Activated naive CD8-positive, alpha-beta T cell (primary cell): ENCODE data around the gene C14orf93.

Experiments
- H3K27ac Mint-ChIP-seq: one replicate; pipeline ENCODE4 v1.8.0; 2021; ENCODE audit warnings: mixed read lengths
- H3K27me3 Mint-ChIP-seq: one replicate; pipeline ENCODE4 v1.8.0; 2021; ENCODE audit warnings: mixed read lengths
- H3K36me3 Mint-ChIP-seq: one replicate; pipeline ENCODE4 v1.8.0; 2021; ENCODE audit warnings: mixed read lengths
- H3K4me1 Mint-ChIP-seq: one replicate; pipeline ENCODE4 v1.8.0; 2021; ENCODE audit warnings: low read depth, mixed read lengths
- H3K4me3 Mint-ChIP-seq: one replicate; pipeline ENCODE4 v1.8.0; 2021; ENCODE audit warnings: mild to moderate bottlenecking, mixed read lengths
- H3K9me3 Mint-ChIP-seq: one replicate; pipeline ENCODE4 v1.8.0; 2021; ENCODE audit warnings: low read depth, mixed read lengths

C14orf93 gene, protein sequence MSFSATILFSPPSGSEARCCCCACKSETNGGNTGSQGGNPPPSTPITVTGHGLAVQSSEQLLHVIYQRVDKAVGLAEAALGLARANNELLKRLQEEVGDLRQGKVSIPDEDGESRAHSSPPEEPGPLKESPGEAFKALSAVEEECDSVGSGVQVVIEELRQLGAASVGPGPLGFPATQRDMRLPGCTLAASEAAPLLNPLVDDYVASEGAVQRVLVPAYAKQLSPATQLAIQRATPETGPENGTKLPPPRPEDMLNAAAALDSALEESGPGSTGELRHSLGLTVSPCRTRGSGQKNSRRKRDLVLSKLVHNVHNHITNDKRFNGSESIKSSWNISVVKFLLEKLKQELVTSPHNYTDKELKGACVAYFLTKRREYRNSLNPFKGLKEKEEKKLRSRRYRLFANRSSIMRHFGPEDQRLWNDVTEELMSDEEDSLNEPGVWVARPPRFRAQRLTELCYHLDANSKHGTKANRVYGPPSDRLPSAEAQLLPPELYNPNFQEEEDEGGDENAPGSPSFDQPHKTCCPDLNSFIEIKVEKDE

DNA sequence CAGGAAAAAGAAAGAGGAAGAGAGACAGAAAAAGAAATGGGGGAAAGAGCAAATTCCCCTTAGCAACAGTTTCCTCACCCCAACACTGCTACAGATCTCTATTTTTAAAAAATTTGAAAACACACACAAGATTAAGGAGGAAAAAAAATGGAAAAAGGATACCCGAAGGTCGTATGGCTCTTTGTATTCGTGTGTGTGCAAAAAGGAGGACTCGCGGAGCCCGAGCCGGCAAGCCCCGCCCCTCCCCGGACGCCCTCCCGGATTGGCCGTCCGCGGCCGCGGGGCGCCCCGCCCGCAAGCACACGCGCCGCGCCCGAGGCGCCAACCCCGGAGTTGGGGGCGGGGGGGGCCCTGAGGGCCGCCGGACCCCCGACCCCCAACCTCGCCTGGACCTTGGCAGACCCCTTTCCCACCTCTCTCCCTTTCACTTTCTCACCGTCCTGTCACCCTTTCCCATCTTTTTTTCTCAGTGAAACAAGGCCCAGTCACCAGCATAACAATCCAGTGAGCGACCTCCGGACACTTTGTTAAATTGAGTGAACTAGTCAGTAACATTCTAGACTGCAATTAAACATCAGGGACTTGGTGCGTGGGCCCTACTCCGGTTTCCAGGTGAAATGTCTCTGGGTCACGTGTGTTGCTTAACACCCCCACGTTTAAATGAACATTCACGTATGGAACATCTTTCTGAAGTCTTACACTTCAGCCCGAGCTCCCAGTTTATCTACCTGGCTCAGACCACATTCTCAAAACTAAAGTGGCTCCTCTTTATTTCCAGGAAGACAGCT, at the start of gene C14orf93:
Gene C14orf93, minus strand, starts transcription at position 205 of the 788 bp plus-strand sequence. CDS start 11,120 bp downstream, outside the sequence.
- H3K36me3 Mint-ChIP-seq, result no peaks in the 10 kb centered on the region
- H3K27me3 Mint-ChIP-seq, result no peaks in the 10 kb centered on the region
- peaks cover 47% of the 10 kb centered on the region for H3K4me1 Mint-ChIP-seq

DNA sequence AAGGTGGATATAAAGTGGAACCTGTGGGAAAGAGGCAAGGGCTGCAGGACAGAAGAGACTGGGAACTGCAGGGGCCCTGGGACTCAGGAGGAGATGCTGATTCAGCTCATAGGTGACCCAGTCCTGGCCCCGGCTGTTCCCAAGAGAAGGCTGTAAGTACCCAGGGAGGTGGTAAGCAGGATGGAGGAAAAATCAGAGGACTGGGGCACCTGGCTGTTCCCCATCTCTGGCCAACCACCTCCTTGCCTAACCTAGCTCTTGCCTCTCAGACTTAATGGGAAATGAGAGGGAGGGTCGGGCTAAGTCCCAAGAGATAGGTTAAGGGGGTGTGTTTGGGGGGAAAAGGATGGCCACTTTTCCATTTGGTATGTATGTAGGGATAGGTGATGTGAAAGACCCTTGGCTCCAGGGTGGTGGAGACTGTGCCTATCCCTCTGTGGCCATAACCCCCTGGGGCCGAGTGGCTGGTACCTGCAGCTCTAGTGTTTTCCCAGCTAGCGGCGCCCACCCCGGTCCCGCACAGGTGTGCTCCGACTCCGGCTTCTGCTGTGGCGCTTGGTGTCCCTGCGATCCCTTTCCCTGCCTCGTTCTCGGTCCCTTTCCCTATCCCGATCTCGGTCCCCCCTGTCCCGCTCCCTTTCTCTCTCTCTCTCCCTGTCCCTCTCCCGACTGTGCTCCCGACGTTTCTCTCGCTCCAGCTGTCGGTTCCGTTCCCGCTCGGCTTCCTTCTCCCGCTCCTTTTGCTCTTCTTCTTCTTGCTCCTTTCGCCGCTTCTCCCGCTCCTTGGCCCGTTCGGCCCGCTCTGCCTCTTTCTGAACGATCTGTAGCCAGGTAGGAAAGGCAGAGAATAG, 48.9 kb upstream of the C14orf93 start:
- no peak overlapping the region for H3K27ac Mint-ChIP-seq
- peaks cover 17% of the 10 kb centered on the region for H3K4me1 Mint-ChIP-seq
- peak overlapping the region; percentile 40 for H3K4me3 Mint-ChIP-seq
- H3K27me3 Mint-ChIP-seq, result no peaks in the 10 kb centered on the region
- H3K36me3 Mint-ChIP-seq, result no peaks in the 10 kb centered on the region
- H3K9me3 Mint-ChIP-seq, result no peaks in the 10 kb centered on the region

More for the DNA sequence above, at the start of gene C14orf93:
- no peaks in the 10 kb centered on the region for H3K9me3 Mint-ChIP-seq
- H3K4me3 Mint-ChIP-seq, result peak within 1 kb of the TSS; percentile 93
- H3K27ac Mint-ChIP-seq, result peak within 1 kb of the TSS; percentile 95

DNA sequence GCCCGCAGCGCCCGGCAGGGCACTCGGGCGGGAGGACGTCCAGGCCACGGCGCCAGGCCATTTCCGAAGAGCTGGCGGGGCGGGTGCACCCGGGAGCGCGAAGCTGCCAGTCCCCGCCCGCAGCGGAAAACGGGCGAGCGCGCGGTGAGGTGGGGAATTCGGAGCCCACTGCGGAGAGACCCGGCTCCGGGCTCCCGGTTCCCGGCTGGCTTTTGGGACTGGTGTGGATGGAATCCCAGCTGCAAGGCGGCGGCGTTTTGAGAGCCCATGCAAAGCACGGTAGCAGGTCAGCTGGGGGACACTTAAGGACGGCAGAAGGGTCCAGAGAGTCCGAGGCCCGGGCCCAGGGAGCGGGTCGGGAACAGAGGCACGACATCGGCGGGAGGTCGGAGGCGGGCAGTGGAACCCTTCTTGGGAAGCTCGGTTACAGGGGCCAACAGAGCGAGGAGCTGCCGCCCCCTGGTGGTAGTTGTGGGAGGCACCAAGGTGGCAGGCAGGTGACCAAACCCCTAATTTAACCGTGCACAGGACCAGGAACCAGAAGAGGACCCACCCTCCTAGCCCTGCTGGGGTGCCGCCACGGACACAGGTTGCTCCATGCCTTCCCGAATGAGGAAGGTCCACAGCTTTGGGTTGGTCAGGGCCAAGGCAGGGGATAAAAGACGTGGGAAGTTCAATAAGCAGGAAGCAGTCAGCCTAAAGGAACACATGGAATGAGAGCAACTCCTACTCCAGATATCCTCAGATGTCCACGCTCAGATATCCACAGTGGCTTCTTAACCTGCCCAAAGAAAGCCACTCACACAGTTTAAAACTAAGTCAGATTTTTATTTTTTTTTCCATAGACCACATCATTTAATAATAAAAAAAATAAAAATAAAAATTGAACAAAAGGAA, 48.1 kb upstream of the C14orf93 start:
- Mint-ChIP-seq H3K36me3 (no peaks in the 10 kb centered on the region), H3K4me1 (peaks cover 17% of the 10 kb centered on the region), H3K9me3 (no peaks in the 10 kb centered on the region), H3K4me3 (peak overlapping the region; percentile 86), H3K27ac (peak overlapping the region; percentile 22), H3K27me3 (no peaks in the 10 kb centered on the region)

DNA sequence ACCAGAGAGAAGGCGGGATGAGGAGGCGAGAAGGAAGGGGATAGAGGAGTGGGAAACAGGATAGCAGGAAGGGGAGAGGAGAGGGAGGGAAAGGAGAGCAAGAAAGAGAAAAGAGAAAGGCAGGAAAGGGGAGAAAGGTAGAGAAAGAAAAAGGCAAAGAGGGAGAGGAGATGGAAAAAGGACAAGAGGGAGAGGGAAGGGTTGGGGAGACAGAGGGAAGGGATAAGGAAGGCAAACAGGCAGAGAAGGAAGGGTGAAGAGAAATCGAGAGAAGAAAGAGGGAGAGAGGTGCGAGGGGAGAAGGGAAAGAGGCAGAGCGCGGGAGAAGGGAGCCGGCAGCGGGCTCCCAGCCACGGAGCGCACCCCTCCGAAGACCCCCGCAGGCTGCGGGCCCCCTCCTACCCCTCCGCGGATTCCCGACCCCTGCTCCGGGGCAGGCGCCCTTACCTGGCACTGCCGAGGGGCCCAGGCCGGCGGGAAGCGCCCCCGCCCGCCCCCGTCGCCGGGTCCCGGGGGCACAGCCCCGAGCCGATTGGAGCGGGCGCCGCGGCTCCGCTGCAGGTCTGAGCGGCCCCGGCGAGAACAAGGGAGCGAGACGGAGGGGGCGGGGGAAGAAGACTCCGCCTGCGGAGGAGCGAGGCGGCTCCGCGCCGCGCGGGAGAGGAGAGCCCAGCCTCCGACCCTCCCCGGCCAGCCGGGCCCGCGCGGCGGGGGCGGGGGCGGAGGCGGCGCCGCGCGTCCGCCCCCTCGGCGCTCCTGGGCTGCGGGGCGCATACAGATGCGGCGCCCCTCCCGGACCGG, 47.2 kb upstream of the C14orf93 start, which contains the start of gene CDH24:
Gene CDH24, minus strand, starts transcription at position 565 of the 801 bp plus-strand sequence. CDS start 1,787 bp downstream, outside the sequence.
- peaks cover 17% of the 10 kb centered on the region for H3K4me1 Mint-ChIP-seq
- peak within 1 kb of the TSS; percentile 22 for H3K27ac Mint-ChIP-seq
- peak within 1 kb of the TSS; percentile 86 for H3K4me3 Mint-ChIP-seq
- H3K9me3 Mint-ChIP-seq, result no peaks in the 10 kb centered on the region
- no peaks in the 10 kb centered on the region for H3K27me3 Mint-ChIP-seq
- H3K36me3 Mint-ChIP-seq, result no peaks in the 10 kb centered on the region

DNA sequence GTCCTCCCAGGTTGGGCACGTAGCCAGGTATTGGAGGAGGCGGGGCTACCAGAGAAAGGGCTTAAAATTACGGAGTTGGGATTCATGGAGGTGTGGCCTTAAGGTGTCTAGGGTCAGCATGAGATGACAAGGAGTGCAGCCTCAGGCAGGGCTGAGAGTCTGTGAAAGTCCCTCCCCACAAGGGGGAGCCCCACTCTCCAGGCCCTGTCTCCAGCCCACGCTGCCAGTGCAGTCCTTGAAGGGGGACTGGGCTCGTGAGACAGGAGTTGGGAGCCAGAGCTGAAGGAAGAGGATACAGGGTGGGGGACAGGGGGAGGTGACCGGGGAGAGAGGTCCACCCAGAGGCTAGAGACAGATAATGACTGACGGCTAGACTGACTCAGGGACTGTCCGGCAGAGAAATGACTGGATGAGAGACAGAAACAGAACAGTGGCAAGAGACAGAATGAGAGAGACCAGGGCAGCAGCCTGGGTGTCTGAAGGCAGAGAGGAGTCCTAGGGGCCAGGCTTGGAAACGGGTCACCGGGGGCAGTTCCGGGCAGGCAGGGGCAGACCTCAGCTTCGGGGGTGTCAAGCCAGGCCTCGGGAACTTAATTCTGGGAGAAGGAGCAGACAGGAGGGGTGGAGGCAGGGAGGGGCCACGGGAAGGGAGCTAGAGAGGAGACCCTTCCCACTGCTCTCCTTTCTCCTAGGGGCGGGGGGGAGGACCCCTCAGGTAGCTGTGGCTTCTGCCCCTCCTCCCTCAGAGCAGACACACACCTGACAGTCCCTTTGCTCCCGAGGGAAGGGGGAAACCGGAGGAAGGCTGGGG, 46.4 kb upstream of the C14orf93 start:
- H3K4me1 Mint-ChIP-seq, result peaks cover 17% of the 10 kb centered on the region
- peak overlapping the region; percentile 12 for H3K27ac Mint-ChIP-seq
- H3K27me3 Mint-ChIP-seq, result no peaks in the 10 kb centered on the region
- H3K36me3 Mint-ChIP-seq, result no peaks in the 10 kb centered on the region
- peak overlapping the region; percentile 79 for H3K4me3 Mint-ChIP-seq
- H3K9me3 Mint-ChIP-seq, result no peaks in the 10 kb centered on the region

DNA sequence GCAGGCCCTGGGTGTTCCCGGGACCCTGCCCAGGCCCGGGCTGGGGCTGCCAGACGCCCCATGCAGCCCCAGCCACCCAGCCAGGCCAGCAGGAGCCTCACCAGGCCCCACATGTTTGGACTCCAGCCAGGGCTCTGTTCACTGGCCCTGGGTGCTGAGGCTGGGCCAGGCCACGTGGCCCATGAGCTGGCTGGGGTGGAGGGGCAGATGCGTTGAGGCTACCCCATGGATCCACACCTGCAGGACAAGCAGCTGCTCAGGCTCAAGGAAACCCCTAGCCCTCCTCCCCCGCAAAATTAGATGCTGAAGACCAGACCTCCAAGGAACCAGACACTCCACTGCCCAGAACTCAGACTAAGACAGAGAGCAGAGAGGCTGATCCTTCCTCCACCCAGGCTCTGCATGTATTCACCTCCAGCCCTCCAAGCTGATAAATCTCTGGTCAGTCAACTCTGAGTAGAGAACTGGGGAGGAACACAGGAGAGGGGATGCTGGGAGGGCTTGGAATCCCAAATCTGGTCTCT, 45.7 kb upstream of the C14orf93 start:
- H3K27me3 Mint-ChIP-seq, result no peaks in the 10 kb centered on the region
- H3K9me3 Mint-ChIP-seq, result no peaks in the 10 kb centered on the region
- H3K4me3 Mint-ChIP-seq, result peak overlapping the region; percentile 79
- peaks cover 17% of the 10 kb centered on the region for H3K4me1 Mint-ChIP-seq
- H3K27ac Mint-ChIP-seq, result no peak overlapping the region
- H3K36me3 Mint-ChIP-seq, result no peaks in the 10 kb centered on the region

DNA sequence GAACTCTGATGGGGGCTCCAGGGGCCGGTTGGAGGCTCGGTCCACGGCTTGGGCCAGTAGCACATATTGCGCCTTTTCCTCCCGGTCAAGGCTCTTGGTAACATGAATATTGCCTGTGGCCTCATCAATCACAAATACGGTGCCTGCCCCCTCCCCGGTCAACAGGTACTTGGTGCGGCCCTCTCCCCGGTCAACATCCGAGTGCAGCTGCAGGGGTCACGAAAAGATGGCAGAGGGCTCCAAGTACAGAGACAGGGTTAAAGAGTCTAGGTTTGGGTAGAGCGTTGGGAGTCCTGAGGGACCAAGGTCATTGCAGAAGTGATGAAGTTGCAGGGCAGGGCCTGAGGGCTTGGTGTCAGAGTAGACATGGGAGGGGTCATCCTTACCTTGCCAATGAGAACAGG, 45.2 kb upstream of the C14orf93 start:
- no peak overlapping the region for H3K4me3 Mint-ChIP-seq
- no peak overlapping the region for H3K27ac Mint-ChIP-seq
- H3K4me1 Mint-ChIP-seq, result peaks cover 17% of the 10 kb centered on the region
- no peaks in the 10 kb centered on the region for H3K36me3 Mint-ChIP-seq
- H3K27me3 Mint-ChIP-seq, result no peaks in the 10 kb centered on the region
- no peaks in the 10 kb centered on the region for H3K9me3 Mint-ChIP-seq

DNA sequence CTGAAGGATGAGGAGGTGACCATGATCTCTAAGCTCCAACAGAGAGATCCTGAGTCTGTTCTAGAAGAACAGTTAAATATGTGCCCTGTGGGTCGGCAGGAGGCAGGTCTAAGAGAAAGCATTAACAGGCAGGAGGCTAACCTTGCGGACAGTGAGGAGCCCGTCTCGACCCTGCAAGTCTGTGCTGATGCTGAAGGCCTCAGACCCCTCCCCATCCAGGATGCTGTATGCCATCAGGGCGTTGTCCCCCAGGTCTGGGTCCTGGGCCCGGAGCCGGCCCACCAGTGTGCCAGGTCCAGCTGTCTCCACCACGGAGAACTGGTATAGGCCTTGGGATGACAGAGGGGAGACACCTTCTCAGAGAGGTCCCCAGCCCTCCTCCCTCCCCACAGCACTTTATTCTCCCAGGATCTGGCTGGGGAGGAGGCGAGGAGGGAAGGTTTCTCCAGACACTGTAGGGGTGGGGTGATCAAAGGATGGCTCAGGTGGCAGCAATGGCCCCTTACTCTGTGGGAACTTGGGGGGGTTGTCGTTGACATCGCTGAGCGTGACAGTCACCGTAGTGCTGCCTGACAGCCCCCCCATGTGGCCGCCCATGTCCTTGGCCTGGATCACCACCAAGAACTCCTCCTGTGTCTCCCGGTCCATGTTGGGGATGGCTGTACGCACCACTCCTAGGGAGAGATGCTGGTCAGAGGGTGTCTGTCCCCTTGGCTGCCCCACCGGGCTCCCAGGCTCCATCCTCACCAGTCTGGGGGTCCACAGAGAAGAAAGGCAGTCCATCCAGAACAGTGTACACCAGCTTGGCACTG, 44.3 kb upstream of the C14orf93 start:
- Mint-ChIP-seq H3K27ac (no peak overlapping the region), H3K27me3 (no peaks in the 10 kb centered on the region), H3K9me3 (no peaks in the 10 kb centered on the region), H3K36me3 (no peaks in the 10 kb centered on the region), H3K4me3 (no peak overlapping the region), H3K4me1 (peaks cover 17% of the 10 kb centered on the region)

DNA sequence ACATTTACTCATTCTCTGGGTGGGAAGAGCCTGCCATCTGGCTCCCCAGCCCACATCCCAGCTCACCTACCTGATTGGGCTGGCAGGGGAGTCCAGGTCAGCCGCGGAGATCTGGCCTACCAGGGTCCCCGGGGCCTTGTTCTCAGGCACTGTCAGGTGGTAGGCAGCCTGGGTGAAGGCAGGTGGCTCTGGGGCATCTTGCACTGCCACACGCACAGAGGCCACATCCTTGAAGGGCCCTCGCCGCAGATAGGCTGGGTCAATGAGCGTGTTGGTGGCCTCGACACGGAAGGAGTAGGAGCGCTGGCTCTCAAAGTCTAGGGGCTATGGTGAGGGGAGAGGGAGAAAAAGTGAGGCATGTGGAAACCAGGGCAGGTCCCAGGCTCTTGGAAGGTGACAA, 43.5 kb upstream of the C14orf93 start:
- Mint-ChIP-seq H3K9me3 (no peaks in the 10 kb centered on the region), H3K4me1 (peaks cover 17% of the 10 kb centered on the region), H3K27ac (no peak overlapping the region), H3K4me3 (no peak overlapping the region), H3K36me3 (no peaks in the 10 kb centered on the region), H3K27me3 (no peaks in the 10 kb centered on the region)

DNA sequence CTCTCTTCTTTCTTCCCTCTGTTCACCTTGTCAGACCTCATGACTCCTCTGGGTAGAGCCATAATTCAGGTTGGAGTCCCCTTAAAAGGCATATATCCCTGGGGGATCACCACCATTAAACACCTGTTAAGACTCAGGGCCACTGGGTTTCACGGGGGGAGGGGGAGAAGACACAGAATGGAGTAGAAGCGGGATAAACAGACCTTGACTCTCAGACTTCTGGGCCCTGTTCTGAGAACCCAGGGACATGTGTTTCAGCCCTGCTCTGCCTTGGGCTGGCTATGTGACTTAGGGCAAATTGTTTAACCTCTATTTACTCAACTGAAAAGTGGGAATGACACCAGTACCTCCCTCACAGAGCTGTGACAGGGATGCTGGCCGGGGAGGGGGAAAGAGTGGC, 42.7 kb upstream of the C14orf93 start:
- H3K27me3 Mint-ChIP-seq, result no peaks in the 10 kb centered on the region
- H3K4me3 Mint-ChIP-seq, result no peak overlapping the region
- no peak overlapping the region for H3K27ac Mint-ChIP-seq
- no peaks in the 10 kb centered on the region for H3K36me3 Mint-ChIP-seq
- no peaks in the 10 kb centered on the region for H3K9me3 Mint-ChIP-seq
- H3K4me1 Mint-ChIP-seq, result peaks cover 11% of the 10 kb centered on the region

DNA sequence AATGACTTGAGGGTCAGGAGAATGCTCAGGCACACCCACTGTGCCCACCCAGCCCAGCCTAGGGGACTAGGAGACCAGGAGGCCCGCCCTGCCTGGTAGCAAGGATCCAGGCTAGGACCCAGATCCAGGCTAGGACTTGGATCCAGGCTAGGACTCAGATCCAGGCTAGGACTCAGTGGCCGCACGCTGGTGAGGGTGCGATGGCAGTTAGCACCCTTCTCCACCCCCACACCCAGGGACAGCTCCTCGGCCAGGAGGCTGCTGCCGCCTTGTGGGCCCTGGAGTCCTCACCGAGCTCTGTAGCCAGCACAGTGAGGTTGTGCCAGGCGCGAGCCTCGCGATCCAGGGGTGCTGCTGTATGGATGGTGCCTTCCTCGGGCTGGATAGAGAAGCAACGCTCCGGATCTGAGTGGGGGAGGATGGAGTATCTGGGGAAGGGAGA, 42.3 kb upstream of the C14orf93 start:
- Mint-ChIP-seq H3K27me3 (no peaks in the 10 kb centered on the region), H3K9me3 (no peaks in the 10 kb centered on the region), H3K27ac (no peak overlapping the region), H3K36me3 (peaks cover 2% of the 10 kb centered on the region), H3K4me1 (peaks cover 11% of the 10 kb centered on the region), H3K4me3 (no peak overlapping the region)
